GM19023 (cell line): ENCODE measurements around the gene SNX6.
"Not testable (repeated sequence)": the region's sequence is repeated elsewhere in the genome, so short reads cannot be mapped to it uniquely, and the experiment has no call there.

Experiments
- ATAC-seq: cut with Tn5 transposase; IDR thresholded peaks from one replicate; pipeline ENCODE4 v1.9.1; 2021; ENCODE audit warnings: mild to moderate bottlenecking, moderate library complexity; ENCODE audit not compliant: unreplicated experiment

SNX6 gene

GRCh38 chr14:34629657-34630529 lies at the start of gene SNX6:
SNX6 (minus strand) TSS chr14:34630148; CDS start chr14:34630116, 32 bp downstream.
- ATAC-seq: peak; percentile 97

GRCh38 chr14:34678735-34679134 lies 48.8 kb upstream of the SNX6 start:
- no peak for ATAC-seq

GRCh38 chr14:34678306-34678705 lies 48.4 kb upstream of the SNX6 start:
- ATAC-seq: no peak

- no peak for ATAC-seq
Measured at GRCh38 chr14:34676516-34677211, 46.7 kb upstream of the SNX6 start.

GRCh38 chr14:34673702-34674101 lies 43.8 kb upstream of the SNX6 start:
- ATAC-seq: no peak

- no peak for ATAC-seq
Measured at GRCh38 chr14:34671716-34672115, 41.8 kb upstream of the SNX6 start.

GRCh38 chr14:34668111-34668510 lies 38.2 kb upstream of the SNX6 start:
- no peak for ATAC-seq

- ATAC-seq: no peak
Measured at GRCh38 chr14:34667007-34667406, 37.1 kb upstream of the SNX6 start.

GRCh38 chr14:34665785-34666435 lies 36.0 kb upstream of the SNX6 start:
- ATAC-seq: no peak

GRCh38 chr14:34662561-34663088 lies 32.7 kb upstream of the SNX6 start:
- ATAC-seq: no peak

- ATAC-seq: no peak
Measured at GRCh38 chr14:34660796-34661195, 30.8 kb upstream of the SNX6 start.

- ATAC-seq: no peak
Measured at GRCh38 chr14:34655959-34656358, 26.0 kb upstream of the SNX6 start.

- not testable (repeated sequence) for ATAC-seq
Measured at GRCh38 chr14:34653073-34653472, 23.1 kb upstream of the SNX6 start.

- not testable (repeated sequence) for ATAC-seq
Measured at GRCh38 chr14:34652348-34652747, 22.4 kb upstream of the SNX6 start.

GRCh38 chr14:34650786-34651584 lies 21.0 kb upstream of the SNX6 start:
- ATAC-seq: no peak

- ATAC-seq: not testable (repeated sequence)
Measured at GRCh38 chr14:34650006-34650405, 20.1 kb upstream of the SNX6 start.

- no peak for ATAC-seq
Measured at GRCh38 chr14:34649344-34649743, 19.4 kb upstream of the SNX6 start.

GRCh38 chr14:34646570-34647255 lies 16.8 kb upstream of the SNX6 start:
- ATAC-seq: no peak

- ATAC-seq: no peak
Measured at GRCh38 chr14:34643361-34643760, 13.4 kb upstream of the SNX6 start.

- no peak for ATAC-seq
Measured at GRCh38 chr14:34642595-34642994, 12.6 kb upstream of the SNX6 start.
